Spinal cord (tissue), 10 donors: ENCODE data around the gene APOBEC3B. TPM values are rescaled to one million over a fixed set of nuclear protein-coding genes. Genes with fewer than 3 reads are reported as not detected.
"Not testable (repeated sequence)": the region's sequence is repeated elsewhere in the genome, so short reads cannot be mapped to it uniquely, and the experiment has no call there.

Experiments
- DNase-seq, 6 donors: peaks; one replicate each; pipeline versions ENCODE4 v3.0.0 to v3.0.0-alpha.2; 2013 to 2015; ENCODE audit warnings: low spot score in 6 of 6, low read depth in 4 of 6
- H3K27ac ChIP-seq: one replicate; pipeline ENCODE4 v1.5.1; 2013; ENCODE audit warnings: low read depth, low read length, control low read depth
- H3K27me3 ChIP-seq: one replicate; pipeline ENCODE4 v1.6.1; 2013; ENCODE audit warnings: low read length; ENCODE audit not compliant: control insufficient read depth, insufficient read depth
- H3K36me3 ChIP-seq: one replicate; pipeline ENCODE4 v1.6.1; 2013; ENCODE audit warnings: low read length; ENCODE audit not compliant: control insufficient read depth, insufficient read depth
- H3K4me1 ChIP-seq: one replicate; pipeline ENCODE4 v1.6.1; 2013; ENCODE audit warnings: low read length; ENCODE audit not compliant: control insufficient read depth, insufficient read depth
- H3K4me3 ChIP-seq: one replicate; pipeline ENCODE4 v1.5.1; 2013; ENCODE audit warnings: low read depth, low read length, control low read depth
- H3K9me3 ChIP-seq: one replicate; pipeline ENCODE4 v1.6.1; 2013; ENCODE audit warnings: low read length; ENCODE audit not compliant: control insufficient read depth, insufficient read depth
- WGBS: methylation state at CpG from one replicate; pipeline ENCODE4 v1.1.5; 2013; ENCODE audit warnings: missing lambda C conversion rate; ENCODE audit not compliant: insufficient coverage; 5-methylcytosine and 5-hydroxymethylcytosine counted together
- polyA plus RNA-seq, 2 donors: library from polyadenylated mRNA; unstranded; fragments of 120-200 nt; gene quantifications; one replicate each; pipeline ENCODE4 v1.2.1, GENCODE V29; 2013; ENCODE audit not compliant: insufficient read length in 2 of 2
- total RNA-seq, 2 donors: library from RNA; depleted of rRNA in 1 of 2; stranded (reverse); fragments of 120-200 nt in 1 of 2; fragments of >200 nt in 1 of 2; gene quantifications; one replicate each; pipeline versions ENCODE4 v1.2.3 to v1.2.4, GENCODE V29; 2013 to 2014
- donor health status: healthy.

Gene APOBEC3B
- total and polyA plus RNA-seq, 4 donors: 1.1 to 2.6 (median 2.2) TPM

GRCh38 chr22:38986629-38987028 is 4.5 kb downstream of the APOBEC3B start:
- Histone ChIP-seq H3K27ac (no peak overlapping the region), H3K9me3 (peaks cover 2% of the 10 kb centered on the region), H3K36me3 (no peaks in the 10 kb centered on the region), H3K4me1 (peaks cover 13% of the 10 kb centered on the region), H3K4me3 (no peak overlapping the region), H3K27me3 (no peaks in the 10 kb centered on the region)
- 83% methylated on average over 1 of the region's 3 CpGs for WGBS
- no peak for DNase-seq

DNA sequence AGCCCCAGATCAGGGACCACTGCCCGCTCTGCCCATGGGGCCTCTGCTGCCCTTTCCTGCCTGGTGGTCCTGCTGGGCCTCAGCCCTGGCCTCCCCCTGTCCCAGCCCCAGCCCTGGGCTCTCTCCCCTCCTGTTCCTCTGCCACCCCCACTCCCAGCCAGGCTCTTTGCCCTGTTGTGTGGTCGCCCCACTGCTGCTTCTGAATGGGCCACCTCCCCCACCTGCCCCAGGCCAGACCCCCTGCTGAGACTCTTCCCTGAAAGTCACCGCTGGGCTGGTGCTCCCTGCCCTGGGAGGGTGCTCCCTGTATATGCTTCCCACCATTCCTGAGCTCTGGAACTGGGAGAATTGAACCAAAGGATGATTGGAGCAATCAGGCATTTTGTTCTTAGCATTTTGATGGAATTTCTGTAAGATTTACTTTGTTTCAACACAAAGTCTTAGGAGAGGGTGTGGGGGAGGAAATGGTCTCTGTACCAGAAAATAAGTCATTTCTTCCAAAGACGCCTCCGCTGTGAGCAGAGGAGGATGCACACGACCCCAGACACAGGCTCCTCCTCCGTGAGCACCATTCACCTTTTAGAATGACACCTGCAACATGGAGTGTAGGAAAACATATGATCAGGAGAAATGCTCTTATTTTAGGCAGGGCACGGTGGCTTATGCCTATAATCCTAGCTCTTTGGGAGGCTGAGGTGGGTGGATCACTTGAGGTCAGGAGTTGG is 5.2 kb downstream of the APOBEC3B start:
- no peak for DNase-seq
- H3K4me1 ChIP-seq: peaks cover 6% of the 10 kb centered on the region
- no peak overlapping the region for H3K27ac ChIP-seq
- no peaks in the 10 kb centered on the region for H3K36me3 ChIP-seq
- peaks cover 2% of the 10 kb centered on the region for H3K9me3 ChIP-seq
- H3K27me3 ChIP-seq: no peaks in the 10 kb centered on the region
- WGBS: 66% methylated on average over 3 of the region's 8 CpGs
- no peak overlapping the region for H3K4me3 ChIP-seq

GRCh38 chr22:38989466-38989865 is 7.3 kb downstream of the APOBEC3B start:
- DNase-seq: no peak
- Histone ChIP-seq H3K27me3 (no peaks in the 10 kb centered on the region), H3K4me3 (no peak overlapping the region), H3K36me3 (no peaks in the 10 kb centered on the region), H3K27ac (no peak overlapping the region), H3K4me1 (peaks cover 5% of the 10 kb centered on the region), H3K9me3 (no peaks in the 10 kb centered on the region)
- 87% methylated on average over 3 of the region's 6 CpGs for WGBS

- H3K4me1 ChIP-seq, H3K36me3 ChIP-seq, H3K9me3 ChIP-seq, DNase-seq, H3K4me3 ChIP-seq, H3K27me3 ChIP-seq, H3K27ac ChIP-seq: not testable (repeated sequence)
- WGBS: 30% methylated on average over 6 of the region's 12 CpGs
These were observed 10.8 kb downstream of the APOBEC3B start for GRCh38 chr22:38992871-38993371.

- H3K4me1 ChIP-seq: peaks cover 5% of the 10 kb centered on the region
- no peak overlapping the region for H3K4me3 ChIP-seq
- DNase-seq: no peak
- H3K27ac ChIP-seq: no peak overlapping the region
- H3K9me3 ChIP-seq: no peaks in the 10 kb centered on the region
- WGBS: 56% methylated on average over 3 of the region's 6 CpGs
- H3K27me3 ChIP-seq: no peaks in the 10 kb centered on the region
- H3K36me3 ChIP-seq: no peaks in the 10 kb centered on the region
These were observed 14.0 kb downstream of the APOBEC3B start for GRCh38 chr22:38996105-38996504.

DNA sequence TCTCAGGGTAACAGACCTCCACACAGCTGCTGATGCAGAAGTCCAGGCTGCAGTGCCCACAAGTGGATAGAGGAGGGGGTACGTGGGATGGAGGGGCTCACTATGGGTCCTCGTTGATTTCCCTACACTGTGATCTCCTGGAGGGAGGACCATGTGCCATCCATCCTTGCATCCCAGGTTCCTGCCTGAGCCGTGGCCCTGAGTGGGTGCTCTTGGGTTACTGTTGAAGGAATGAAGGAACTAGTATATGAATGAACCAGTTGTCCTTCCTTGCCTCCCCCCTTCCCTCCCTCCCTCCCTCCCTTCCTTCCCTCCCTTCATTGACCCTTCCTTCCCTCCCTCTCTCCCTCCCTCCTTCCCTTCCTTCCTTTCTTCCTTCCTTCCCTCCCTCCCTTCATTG is 15.4 kb downstream of the APOBEC3B start:
- H3K4me3 ChIP-seq: no peak overlapping the region
- no peak overlapping the region for H3K27ac ChIP-seq
- H3K36me3 ChIP-seq: no peaks in the 10 kb centered on the region
- no peaks in the 10 kb centered on the region for H3K9me3 ChIP-seq
- no CpG with 5 or more reads among the region's 3 CpGs for WGBS
- no peaks in the 10 kb centered on the region for H3K27me3 ChIP-seq
- no peak for DNase-seq
- peaks cover 5% of the 10 kb centered on the region for H3K4me1 ChIP-seq

- Histone ChIP-seq H3K4me1 (peaks cover 3% of the 10 kb centered on the region), H3K9me3 (no peaks in the 10 kb centered on the region), H3K27ac (no peak overlapping the region), H3K36me3 (no peaks in the 10 kb centered on the region), H3K27me3 (no peaks in the 10 kb centered on the region), H3K4me3 (no peak overlapping the region)
- 8% methylated on average over 7 of the region's 7 CpGs for WGBS
- peak in 3 of 6 donors; percentile 31 to 83 (median 82) for DNase-seq
These were observed 21.1 kb downstream of the APOBEC3B start for GRCh38 chr22:39003165-39003638.

DNA sequence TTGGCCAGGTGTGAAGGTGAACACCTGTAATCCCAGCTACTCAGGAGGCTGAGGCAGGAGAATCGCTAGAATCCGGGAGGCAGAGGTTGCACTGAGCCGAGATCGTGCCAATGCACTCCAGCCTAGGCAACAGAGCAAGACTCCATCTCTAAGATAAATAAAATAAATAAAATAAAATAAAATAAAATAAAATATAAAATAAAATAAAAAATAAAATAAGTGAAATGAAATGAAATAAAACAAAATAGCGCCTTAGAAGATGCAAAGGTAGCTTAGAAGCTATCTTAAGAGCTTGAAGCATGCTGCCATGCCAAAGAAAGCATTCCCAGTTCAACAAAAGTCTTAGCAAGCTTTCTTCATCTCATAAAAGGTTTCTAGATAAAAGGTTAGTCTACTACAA is 25.0 kb downstream of the APOBEC3B start:
- H3K4me1 ChIP-seq: peaks cover 3% of the 10 kb centered on the region
- H3K27me3 ChIP-seq: no peaks in the 10 kb centered on the region
- H3K4me3 ChIP-seq: no peak overlapping the region
- no peaks in the 10 kb centered on the region for H3K36me3 ChIP-seq
- H3K9me3 ChIP-seq: no peaks in the 10 kb centered on the region
- no peak overlapping the region for H3K27ac ChIP-seq
- WGBS: 100% methylated on average over 2 of the region's 5 CpGs
- DNase-seq: no peak

GRCh38 chr22:39008271-39008850 is 26.2 kb downstream of the APOBEC3B start:
- not testable (repeated sequence) for H3K27me3 ChIP-seq, H3K4me3 ChIP-seq, H3K27ac ChIP-seq, H3K9me3 ChIP-seq, H3K36me3 ChIP-seq, DNase-seq, H3K4me1 ChIP-seq
- 96% methylated on average over 5 of the region's 8 CpGs for WGBS

GRCh38 chr22:39010946-39011345 is 28.8 kb downstream of the APOBEC3B start:
- H3K4me3 ChIP-seq: no peak overlapping the region
- 98% methylated on average over 9 of the region's 15 CpGs for WGBS
- no peaks in the 10 kb centered on the region for H3K27me3 ChIP-seq
- no peak for DNase-seq
- no peak overlapping the region for H3K27ac ChIP-seq
- H3K36me3 ChIP-seq: no peaks in the 10 kb centered on the region
- peaks cover 19% of the 10 kb centered on the region for H3K4me1 ChIP-seq
- H3K9me3 ChIP-seq: no peaks in the 10 kb centered on the region
